WTC11 (cell line): Measurements from ENCODE around the gene SPATA25. TPM values are rescaled to one million over a fixed set of nuclear protein-coding genes. Genes with fewer than 3 reads are reported as not detected.

Experiments used
- ATAC-seq: fragments of 200-7000 bp; cut with Tn5 transposase; 2 replicates; pipeline ENCODE4 v1.10.0; 2021; ENCODE audit warnings: mild to moderate bottlenecking, moderate library complexity
- CTCF ChIA-PET: fragments of 300-600 bp; sonication (Branson Sonifier 250); formaldehyde crosslinking; loops from one replicate; lab custom pipeline; 2021; ENCODE audit warnings: antibody characterized with exemption; lab: Charles Lee
- POLR2A ChIA-PET: fragments of 350-600 bp; sonication (Branson Sonifier 250); formaldehyde crosslinking; loops from one replicate; lab custom pipeline; 2021; ENCODE audit warnings: antibody characterized with exemption; lab: Charles Lee
- DNase-seq: peaks from one replicate; pipeline ENCODE4 v3.0.0; 2021; ENCODE audit warnings: low spot score
- H3K27ac Mint-ChIP-seq: 2 replicates; pipeline ENCODE4 v1.8.0; 2021; ENCODE audit warnings: mixed read lengths
- H3K27me3 Mint-ChIP-seq: 2 replicates; pipeline ENCODE4 v1.8.0; 2021; ENCODE audit warnings: low read depth, mild to moderate bottlenecking, moderate library complexity, mixed read lengths
- H3K36me3 Mint-ChIP-seq: 2 replicates; pipeline ENCODE4 v1.8.0; 2021; ENCODE audit warnings: mixed read lengths
- H3K4me1 Mint-ChIP-seq: 2 replicates; pipeline ENCODE4 v1.8.0; 2022; ENCODE audit warnings: mixed read lengths
- H3K4me3 Mint-ChIP-seq: 2 replicates; pipeline ENCODE4 v1.8.0; 2021; ENCODE audit warnings: mild to moderate bottlenecking, moderate library complexity, mixed read lengths
- H3K9me3 Mint-ChIP-seq: 2 replicates; pipeline ENCODE4 v1.8.0; 2021; ENCODE audit warnings: mixed read lengths
- ARID4B ChIP-seq: sonication (generic); formaldehyde crosslinking; IDR thresholded peaks from 2 replicates; pipeline ENCODE4 v1.8.0; 2023; ENCODE audit warnings: missing genetic modification reagents, mild to moderate bottlenecking, borderline replicate concordance
- CREB1 ChIP-seq: sonication (generic); formaldehyde crosslinking; IDR thresholded peaks from 2 replicates; pipeline ENCODE4 v1.8.0; 2023; ENCODE audit warnings: mild to moderate bottlenecking, missing genetic modification reagents
- CREM ChIP-seq: sonication (generic); formaldehyde crosslinking; IDR thresholded peaks from 2 replicates; pipeline ENCODE4 v1.8.1; 2022; ENCODE audit warnings: mild to moderate bottlenecking, missing genetic modification reagents, moderate library complexity
- ERG ChIP-seq: fragments of 250-450 bp; sonication (Bioruptor Pico); IDR thresholded peaks from 2 replicates; pipeline ENCODE4 v1.8.0; 2021; ENCODE audit warnings: mild to moderate bottlenecking
- FOXJ3 ChIP-seq: sonication (generic); formaldehyde crosslinking; IDR thresholded peaks from 2 replicates; pipeline ENCODE4 v1.9.0; 2021; ENCODE audit warnings: missing genetic modification reagents, mild to moderate bottlenecking, borderline replicate concordance
- KAT7 ChIP-seq: sonication (generic); formaldehyde crosslinking; IDR thresholded peaks from 2 replicates; pipeline ENCODE4 v1.8.1; 2023; ENCODE audit warnings: missing genetic modification reagents, mild to moderate bottlenecking, borderline replicate concordance
- MYBL2 ChIP-seq: sonication (generic); formaldehyde crosslinking; IDR thresholded peaks from 2 replicates; pipeline ENCODE4 v1.8.1; 2023; ENCODE audit warnings: mild to moderate bottlenecking, moderate library complexity, missing genetic modification reagents
- NFYB ChIP-seq: sonication (generic); formaldehyde crosslinking; conservative IDR thresholded peaks from 2 replicates; pipeline ENCODE4 v1.8.0; 2022; ENCODE audit warnings: low read depth, missing genetic modification reagents
- OVOL2 ChIP-seq: fragments of 250-450 bp; sonication (Bioruptor Pico); IDR thresholded peaks from 2 replicates; pipeline ENCODE4 v1.9.0; 2021; ENCODE audit warnings: mild to moderate bottlenecking, borderline replicate concordance
- TEAD4 ChIP-seq: sonication (generic); formaldehyde crosslinking; IDR thresholded peaks from 2 replicates; pipeline ENCODE4 v1.8.0; 2022; ENCODE audit warnings: mild to moderate bottlenecking, missing genetic modification reagents
- USF2 ChIP-seq: sonication (generic); formaldehyde crosslinking; IDR thresholded peaks from 2 replicates; pipeline ENCODE4 v1.8.1; 2023; ENCODE audit warnings: mild to moderate bottlenecking, missing genetic modification reagents, moderate library complexity
- ZNF138 ChIP-seq: sonication (generic); formaldehyde crosslinking; conservative IDR thresholded peaks from 2 replicates; pipeline ENCODE4 v1.8.1; 2022; ENCODE audit warnings: mild to moderate bottlenecking, moderate library complexity, missing genetic modification reagents
- ZNF263 ChIP-seq: sonication (generic); formaldehyde crosslinking; IDR thresholded peaks from 2 replicates; pipeline ENCODE4 v1.8.1; 2022; ENCODE audit warnings: low read depth, mild to moderate bottlenecking, moderate library complexity, missing genetic modification reagents
- ZNF396 ChIP-seq: fragments of 250-450 bp; sonication (Bioruptor Pico); IDR thresholded peaks from 2 replicates; pipeline ENCODE4 v1.8.0; 2021; ENCODE audit warnings: mild to moderate bottlenecking, moderate library complexity, borderline replicate concordance
- ZSCAN18 ChIP-seq: fragments of 250-450 bp; sonication (Bioruptor Pico); IDR thresholded peaks from 2 replicates; pipeline ENCODE4 v2.1.2; 2022; ENCODE audit warnings: mild to moderate bottlenecking, moderate library complexity
- total RNA-seq: library from RNA; stranded (reverse); gene quantifications from 3 replicates; pipeline ENCODE4 v1.2.3, GENCODE V29; 2021
- TF ChIP-seq, protein P1 (sequence below): sonication (generic); formaldehyde crosslinking; IDR thresholded peaks from 2 replicates; pipeline ENCODE4 v1.8.1; 2022; ENCODE audit warnings: low read depth, missing genetic modification reagents, borderline replicate concordance
- TF ChIP-seq, protein P2 (sequence below): fragments of 250-450 bp; sonication (Bioruptor Pico); IDR thresholded peaks from 2 replicates; pipeline ENCODE4 v1.9.0; 2021; ENCODE audit warnings: moderate library complexity, mild to moderate bottlenecking, inconsistent platforms, borderline replicate concordance
- TF ChIP-seq, protein P3 (sequence below): fragments of 250-450 bp; sonication (Bioruptor Pico); conservative IDR thresholded peaks from 2 replicates; pipeline ENCODE4 v1.9.0; 2021; ENCODE audit warnings: mild to moderate bottlenecking

The SPATA25 gene
- total RNA-seq, 1 experiment from 2014 or later = 3.7 TPM

DNA sequence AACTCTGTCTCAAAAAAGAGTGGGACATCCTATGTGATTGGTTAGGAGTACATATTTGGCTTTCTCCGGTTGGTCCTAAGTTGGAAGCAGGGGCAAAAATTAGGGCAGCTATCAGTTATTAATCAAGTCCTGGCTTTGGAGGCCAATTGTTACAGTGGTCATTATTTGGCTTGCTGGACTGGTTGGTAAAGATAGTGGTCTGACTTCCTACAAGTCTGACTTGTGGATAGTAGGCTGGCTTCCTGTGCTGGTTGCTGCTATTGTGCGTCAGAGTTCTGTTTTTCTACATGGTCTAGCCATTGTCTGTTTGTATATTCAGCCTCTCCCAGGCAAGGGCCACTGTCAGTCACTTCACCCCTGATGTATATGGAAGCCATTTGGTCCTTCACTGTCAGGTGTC, 37.2 kb downstream of the SPATA25 start:
- no peaks in the 10 kb centered on the region for H3K27me3 Mint-ChIP-seq
- ChIA-PET POLR2A (no interaction called here), CTCF (no interaction called here)
- H3K4me1 Mint-ChIP-seq = peaks cover 40% of the 10 kb centered on the region
- DNase-seq (no peak), ATAC-seq (no peak)
- no peaks in the 10 kb centered on the region for H3K9me3 Mint-ChIP-seq
- TF ChIP-seq ZNF396 (no peak), ARID4B (CRISPR knock-in tag) (no peak), MYBL2 (CRISPR knock-in tag) (no peak), FOXJ3 (CRISPR knock-in tag) (no peak)
- peak overlapping the region; percentile 84; the same call in 1 of the 2 replicates for H3K27ac Mint-ChIP-seq
- no peak overlapping the region for H3K4me3 Mint-ChIP-seq
- peaks cover 31% of the 10 kb centered on the region; the same call in 1 of the 2 replicates for H3K36me3 Mint-ChIP-seq

DNA sequence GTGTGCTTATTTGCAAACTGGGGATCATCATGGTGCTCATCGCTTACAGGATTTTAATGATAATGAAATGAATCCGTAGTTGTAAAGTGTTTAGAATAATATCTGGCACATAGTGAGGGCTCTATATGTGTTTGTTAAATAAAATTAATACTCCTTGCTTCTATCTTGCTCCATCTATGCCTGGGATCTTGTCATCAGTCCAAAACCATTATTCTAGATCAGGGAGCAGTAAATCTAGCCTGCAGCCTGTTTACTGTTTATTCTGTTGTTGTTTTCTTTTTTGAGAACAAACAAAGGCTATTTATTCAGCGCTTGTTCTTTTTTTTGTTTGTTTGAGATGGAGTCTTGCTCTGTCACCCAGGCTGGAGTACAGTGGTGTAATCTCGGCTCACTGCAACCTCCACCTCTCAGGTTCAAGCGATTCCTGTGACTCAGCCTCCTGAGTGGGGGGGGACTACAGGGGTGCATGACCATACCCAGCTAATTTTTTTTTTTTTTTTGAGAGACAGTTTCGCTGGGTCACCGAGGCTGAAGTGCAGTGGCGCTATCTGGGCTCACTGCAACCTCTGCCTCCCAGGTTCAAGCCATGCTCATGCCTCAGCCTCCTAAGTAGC, 38.3 kb downstream of the SPATA25 start:
- no peak for TF ChIP-seq ZSCAN18 (CRISPR knock-in tag)
- no peak for TF ChIP-seq KAT7 (CRISPR knock-in tag)
- TF ChIP-seq TEAD4 = no peak
- no peak for TF ChIP-seq ZNF138 (CRISPR knock-in tag)
- no peak for TF ChIP-seq OVOL2
- TF ChIP-seq CREB1 (CRISPR knock-in tag) = no peak
- TF ChIP-seq, protein P1, sequence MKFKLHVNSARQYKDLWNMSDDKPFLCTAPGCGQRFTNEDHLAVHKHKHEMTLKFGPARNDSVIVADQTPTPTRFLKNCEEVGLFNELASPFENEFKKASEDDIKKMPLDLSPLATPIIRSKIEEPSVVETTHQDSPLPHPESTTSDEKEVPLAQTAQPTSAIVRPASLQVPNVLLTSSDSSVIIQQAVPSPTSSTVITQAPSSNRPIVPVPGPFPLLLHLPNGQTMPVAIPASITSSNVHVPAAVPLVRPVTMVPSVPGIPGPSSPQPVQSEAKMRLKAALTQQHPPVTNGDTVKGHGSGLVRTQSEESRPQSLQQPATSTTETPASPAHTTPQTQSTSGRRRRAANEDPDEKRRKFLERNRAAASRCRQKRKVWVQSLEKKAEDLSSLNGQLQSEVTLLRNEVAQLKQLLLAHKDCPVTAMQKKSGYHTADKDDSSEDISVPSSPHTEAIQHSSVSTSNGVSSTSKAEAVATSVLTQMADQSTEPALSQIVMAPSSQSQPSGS (CRISPR knock-in tag) = no peak
- TF ChIP-seq NFYB (CRISPR knock-in tag) = no peak
- no peak for TF ChIP-seq ZNF263 (CRISPR knock-in tag)
- no peak for TF ChIP-seq USF2
- TF ChIP-seq, protein P2, sequence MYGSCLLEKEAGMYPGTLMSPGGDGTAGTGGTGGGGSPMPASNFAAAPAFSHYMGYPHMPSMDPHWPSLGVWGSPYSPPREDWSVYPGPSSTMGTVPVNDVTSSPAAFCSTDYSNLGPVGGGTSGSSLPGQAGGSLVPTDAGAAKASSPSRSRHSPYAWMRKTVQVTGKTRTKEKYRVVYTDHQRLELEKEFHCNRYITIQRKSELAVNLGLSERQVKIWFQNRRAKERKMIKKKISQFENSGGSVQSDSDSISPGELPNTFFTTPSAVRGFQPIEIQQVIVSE = no peak
- no peak for TF ChIP-seq CREM (CRISPR knock-in tag)
- TF ChIP-seq ERG = no peak
- TF ChIP-seq, protein P3, sequence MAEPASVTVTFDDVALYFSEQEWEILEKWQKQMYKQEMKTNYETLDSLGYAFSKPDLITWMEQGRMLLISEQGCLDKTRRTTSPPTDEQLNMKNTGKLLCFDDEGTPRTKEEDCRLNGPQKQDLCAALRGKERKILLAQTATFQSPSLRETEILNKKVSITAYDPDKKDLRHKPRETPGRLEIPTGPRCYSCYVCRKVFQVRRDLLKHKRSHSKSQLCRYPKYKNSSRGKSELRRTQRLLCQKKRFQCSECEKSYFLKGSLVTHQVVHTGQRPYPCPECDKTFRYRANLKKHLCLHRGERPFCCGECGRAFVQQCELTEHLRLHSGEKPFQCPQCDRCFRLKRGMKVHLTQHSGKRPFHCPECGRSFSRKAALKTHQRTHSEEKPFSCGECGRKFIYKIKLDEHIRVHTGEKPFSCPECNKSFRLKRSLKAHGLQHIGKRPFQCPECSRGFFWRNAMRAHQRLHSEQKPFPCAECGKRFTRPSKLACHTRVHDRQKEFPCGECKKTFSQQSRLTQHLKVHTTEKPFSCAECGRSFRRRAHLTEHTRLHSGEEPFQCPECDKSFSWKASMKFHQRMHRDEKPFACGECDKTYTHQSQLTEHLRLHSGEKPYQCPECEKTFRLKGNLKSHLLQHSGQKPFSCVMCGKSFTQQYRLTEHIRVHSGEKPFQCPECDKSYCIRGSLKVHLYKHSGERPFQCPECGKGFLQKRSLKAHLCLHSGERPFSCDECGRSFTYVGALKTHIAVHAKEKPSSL = no peak
- peaks cover 28% of the 10 kb centered on the region for H3K4me1 Mint-ChIP-seq
- ChIA-PET CTCF (interaction anchor here (2.0 kb wide), 1 partner anchor 41 kb away, joined by 4 read pairs; no protein-coding TSS in a partner anchor), POLR2A (interaction anchor here (0.7 kb wide), 1 partner anchor 18 kb away, joined by 7 read pairs; no protein-coding TSS in a partner anchor)
- no peaks in the 10 kb centered on the region for H3K27me3 Mint-ChIP-seq
- peaks cover 32% of the 10 kb centered on the region for H3K36me3 Mint-ChIP-seq
- ATAC-seq (no peak), DNase-seq (no peak)
- no peak overlapping the region for H3K4me3 Mint-ChIP-seq
- no peaks in the 10 kb centered on the region for H3K9me3 Mint-ChIP-seq
- H3K27ac Mint-ChIP-seq = peak overlapping the region; percentile 69; the same call in 1 of the 2 replicates
